NCI-H1092 treated with DMSO at 0.1 percent for 48 hours (cell line): Measurements from ENCODE around the gene TMEM117.
"Not testable (repeated sequence)": the region's sequence is repeated elsewhere in the genome, so short reads cannot be mapped to it uniquely, and the experiment has no call there.

ENCODE experiments used
- DNase-seq: peaks from one replicate; lab custom pipeline; 2025; lab: John Stamatoyannopoulos, UW

TMEM117 gene

DNA sequence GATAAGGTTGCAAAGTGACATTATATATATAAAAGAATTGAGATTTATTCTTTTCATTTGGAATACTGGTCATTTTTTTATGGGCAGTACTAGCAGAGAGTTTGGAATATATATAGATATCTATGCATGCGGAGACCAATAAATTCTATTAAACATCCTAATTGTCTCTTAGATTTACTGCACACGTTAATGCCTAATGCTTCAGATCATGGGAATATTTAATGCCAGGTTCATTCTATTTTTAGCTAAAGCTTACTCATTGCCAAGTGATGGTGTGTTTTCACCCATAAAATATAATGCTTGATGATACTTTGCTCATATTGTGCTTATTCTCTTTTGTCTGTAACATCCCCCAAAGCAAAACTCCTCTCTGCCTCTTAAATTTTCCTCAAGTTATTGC lies 264.4 kb downstream of the TMEM117 start:
- no peak for DNase-seq

DNA sequence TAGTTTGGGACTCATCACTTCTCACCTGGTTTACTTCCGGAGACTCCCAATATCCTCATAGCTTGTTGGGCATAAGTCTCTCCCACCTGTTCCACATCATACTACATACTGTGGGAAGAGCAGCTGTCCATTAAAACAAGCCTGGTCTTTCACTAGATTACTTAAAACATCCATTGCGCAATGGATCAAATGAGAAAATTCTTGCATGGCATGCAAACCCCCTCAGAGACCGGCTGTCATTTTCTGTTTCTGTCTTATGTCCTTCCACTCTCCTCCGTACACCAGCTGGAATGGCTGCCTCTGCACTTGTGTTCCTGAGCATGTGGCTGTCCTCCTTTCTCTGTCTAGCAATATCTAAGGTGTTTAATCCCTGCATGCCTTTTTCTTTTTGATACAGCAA lies 265.6 kb downstream of the TMEM117 start:
- no peak for DNase-seq

DNA sequence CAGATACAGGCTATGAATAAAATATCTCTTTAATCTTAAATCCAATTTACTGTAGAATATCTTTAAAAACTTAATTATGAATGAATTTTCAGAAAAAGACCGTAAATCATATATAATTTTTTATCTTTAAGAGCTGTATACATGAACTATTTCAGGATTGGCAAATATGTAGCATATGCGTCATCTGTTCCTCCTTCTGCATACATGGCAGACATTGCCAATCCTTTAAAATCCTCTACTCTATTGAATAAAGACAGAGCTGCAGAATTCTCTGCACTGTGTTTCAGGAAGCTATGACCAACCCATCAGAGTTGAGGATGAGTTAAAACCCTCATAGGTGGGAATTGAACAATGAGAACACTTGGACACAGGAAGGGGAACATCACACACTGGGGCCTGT lies 279.0 kb downstream of the TMEM117 start:
- no peak for DNase-seq

DNA sequence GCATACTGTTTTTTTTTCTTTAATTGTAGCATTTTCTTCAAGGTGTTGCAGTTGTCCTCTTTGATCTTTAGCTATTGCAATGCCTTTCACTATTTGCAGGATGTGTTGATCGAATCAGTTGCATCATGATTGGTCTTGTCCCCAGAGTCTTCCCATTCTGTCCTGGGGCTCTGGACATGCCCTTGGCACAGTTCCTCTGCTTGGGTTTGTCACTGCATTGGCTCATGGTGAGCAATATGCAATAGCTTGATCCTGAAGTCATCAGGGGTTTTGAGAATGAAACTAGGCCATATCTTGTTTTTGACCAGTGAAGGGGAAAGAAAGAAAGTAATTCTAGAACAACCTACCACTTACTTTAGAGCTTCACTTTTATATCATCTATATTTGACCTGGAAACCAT lies 281.5 kb downstream of the TMEM117 start:
- DNase-seq = no peak

DNA sequence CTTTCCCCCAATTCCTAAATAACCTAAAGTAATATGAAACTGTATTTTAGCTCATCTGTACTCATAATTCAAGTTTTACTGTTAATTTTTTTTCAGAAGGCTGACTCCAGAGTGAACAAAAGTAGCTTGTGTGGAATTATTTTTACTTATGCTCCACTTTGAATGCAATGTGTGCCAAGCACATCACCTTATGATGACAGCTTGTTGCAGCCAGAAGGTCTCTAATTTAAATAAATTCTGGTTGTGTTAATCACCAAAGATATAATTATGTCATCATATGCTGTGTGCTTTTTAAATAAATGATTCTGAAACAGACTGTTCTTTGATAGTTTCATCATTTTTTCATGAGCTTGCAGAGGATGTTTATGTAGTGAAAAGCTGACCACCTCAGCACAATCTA lies 283.1 kb downstream of the TMEM117 start:
- DNase-seq = no peak

DNA sequence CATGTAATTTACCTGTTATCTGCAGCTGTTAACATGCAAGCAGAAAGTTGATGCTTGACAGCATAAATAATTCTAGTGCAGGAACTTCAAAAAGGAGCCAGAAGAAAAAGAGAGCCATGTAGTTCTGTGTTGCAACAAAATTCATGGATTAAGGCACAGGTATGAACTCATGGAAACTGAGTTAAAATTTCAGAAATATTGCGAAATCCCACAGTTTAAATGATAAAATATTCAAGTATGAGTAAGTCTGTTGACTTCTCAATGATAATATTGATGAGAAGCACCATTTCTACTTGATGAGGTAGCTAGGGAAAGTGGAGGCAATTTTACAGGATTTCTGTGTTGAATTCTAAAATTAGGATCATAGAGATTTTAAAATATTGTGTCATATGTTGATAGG lies 290.9 kb downstream of the TMEM117 start:
- DNase-seq = no peak

DNA sequence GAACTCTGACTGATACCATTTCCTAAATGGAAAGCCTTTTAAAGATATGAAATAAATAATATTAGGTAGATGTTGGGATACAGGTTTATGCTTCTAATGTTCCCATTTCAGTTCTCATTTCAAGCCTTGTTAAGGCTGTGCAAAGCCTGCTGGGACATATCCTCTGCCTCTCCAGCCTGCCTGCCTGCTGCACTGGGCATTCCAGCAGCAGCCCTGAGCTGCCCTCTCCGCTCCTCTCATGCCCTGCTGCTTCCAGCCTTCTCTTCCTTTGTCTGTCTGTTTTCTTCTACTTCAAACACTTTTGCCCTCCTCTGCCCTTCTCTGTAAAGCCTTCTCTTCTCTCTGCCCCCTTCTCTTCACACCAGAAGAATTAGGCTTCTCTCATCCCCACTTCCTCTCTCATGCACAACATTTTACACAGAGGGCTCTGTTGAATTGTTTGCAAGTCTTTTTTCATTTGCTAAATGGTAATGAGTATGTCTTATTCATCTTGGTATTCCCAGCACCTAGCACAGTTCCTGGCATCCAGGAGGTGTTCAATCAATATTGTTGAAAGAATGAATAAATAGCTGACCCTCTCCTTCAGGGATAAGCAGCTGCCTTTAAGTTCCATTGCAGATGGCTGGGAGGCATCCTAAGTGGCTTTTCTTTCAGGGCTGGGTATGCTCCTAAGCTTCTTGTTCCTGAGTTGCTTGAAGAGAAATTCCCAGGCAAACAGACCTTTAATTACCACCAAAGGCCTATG lies 292.3 kb downstream of the TMEM117 start:
- DNase-seq = no peak

DNA sequence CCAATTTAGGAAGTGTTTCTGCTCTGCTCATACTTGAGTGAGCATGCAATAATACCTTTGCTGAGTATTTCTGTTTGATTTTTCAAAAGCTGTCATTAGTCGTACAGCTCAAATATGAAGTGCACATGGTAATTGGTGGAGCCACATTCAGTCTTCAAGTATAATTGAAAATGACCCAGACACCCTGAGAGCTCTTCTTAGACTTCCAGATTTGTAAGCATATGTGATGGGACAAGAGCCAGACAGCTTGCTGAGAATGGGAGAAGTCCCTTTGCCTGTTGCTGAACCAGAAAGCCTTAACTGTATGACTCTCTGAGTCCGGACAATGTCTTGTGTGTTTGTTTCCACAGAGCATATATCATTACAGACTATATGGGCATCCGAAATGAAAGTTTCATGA lies 307.3 kb downstream of the TMEM117 start:
- peak; percentile 15 for DNase-seq

DNA sequence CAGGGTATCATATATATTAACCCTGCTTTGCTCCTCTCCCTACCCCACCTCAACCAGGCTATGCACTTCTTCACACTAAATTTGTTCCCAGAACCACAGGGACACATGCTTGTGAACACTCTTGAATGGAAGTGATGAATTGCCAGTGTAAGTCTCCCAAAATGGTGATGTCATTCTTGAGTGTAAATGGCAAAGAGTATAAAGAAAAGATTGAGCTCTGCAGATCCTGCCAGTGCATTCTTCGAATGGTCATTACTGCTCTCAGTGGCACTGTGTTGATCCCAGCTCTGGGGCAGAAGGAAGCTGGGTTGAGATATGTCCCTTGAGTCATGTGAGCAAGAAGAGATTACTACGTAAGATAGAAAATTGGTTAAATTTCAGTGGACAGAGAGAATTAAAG lies 313.1 kb downstream of the TMEM117 start:
- no peak for DNase-seq

DNA sequence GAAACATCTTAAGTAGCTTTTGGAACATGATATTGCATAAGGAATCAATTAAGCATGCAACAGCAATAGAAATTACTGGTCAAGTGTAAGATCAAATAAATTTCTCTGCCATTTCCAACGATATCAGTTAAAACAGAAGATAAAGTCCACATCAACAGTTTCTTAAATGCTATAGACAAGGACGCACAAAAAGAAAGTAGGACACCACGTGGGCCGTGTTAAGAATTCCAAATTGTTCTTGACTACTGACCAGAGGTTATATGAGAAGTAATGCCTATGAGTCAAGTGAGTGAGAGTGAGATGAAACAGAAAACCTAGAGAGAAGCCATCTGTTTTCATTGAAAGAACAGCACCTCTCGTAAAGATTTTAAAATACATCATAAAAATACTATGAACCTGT lies 318.2 kb downstream of the TMEM117 start:
- DNase-seq = no peak

DNA sequence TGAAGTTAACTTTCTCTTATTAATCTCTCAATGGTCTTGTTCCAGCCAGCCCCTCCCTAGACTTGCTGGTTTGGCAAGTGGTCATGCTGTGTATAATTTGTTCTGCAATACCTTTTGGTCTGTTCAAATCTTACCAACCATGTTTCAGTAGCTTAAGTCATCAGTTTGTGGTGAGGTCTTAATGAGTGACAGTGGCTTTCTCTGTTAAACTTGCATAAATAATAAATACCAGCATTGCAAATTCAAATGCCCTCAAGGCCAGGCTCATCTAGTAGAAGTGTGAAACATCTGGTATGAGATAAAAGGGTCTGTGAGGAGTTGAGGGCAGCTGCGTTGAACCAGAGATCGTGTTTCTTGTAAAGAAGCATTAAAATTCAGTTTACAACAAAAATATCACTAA lies 319.5 kb downstream of the TMEM117 start:
- no peak for DNase-seq

DNA sequence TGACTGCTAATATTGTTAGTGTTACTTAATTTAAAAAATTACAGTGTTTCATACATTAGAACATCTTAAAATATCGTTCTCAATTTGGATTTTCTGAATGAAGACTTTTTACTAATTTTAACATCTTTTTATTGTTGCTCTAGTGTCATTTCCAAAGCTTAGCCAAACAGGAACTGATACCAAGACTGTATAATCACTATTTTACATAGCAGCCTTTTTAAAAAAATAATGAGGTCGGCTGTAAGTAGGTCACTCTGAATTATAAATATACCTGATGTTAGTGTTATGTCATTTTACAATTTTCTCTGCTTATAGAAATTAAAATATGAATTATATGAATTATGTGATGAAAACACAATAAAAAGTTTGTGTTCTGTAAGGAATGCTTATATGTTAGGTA lies 321.5 kb downstream of the TMEM117 start:
- DNase-seq = no peak

DNA sequence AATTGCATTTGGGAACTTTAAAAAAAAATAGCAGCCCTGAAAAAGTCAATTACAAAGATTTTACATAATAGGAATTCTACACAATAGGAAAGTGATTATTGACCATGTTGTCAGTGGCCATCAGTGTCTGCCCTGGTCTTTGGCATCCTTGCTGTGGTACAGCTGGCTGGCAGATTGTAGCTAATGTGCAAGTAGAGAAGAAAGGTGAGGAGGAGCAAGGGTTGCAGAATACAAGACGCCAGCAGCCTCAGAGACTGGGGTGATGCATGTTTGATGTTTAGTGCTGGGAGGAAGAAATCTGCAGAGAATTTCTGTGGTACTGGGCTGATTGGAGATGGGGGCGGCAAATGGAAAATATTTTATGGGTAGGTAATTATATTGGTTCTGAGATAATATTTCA lies 322.9 kb downstream of the TMEM117 start:
- peak; percentile 33 for DNase-seq

DNA sequence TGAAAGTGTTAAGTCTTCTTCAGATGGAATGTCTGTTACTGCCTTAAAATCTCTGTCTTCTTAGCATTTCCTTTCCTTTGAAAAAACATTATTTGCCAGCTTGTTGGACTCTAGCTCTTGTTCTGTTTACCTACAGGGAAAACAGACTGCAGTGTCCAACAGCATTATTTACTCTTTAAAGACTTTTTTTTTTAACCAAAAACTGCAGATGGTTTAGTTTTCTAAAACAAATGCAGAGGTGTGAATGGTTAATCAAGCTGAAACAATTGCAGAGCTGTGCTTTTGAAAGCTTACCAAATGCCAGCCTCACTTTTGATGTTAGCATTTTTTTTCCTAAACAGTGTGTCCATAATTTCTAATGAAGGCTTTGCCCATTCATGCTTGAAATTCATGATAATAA lies 323.3 kb downstream of the TMEM117 start:
- DNase-seq = no peak

DNA sequence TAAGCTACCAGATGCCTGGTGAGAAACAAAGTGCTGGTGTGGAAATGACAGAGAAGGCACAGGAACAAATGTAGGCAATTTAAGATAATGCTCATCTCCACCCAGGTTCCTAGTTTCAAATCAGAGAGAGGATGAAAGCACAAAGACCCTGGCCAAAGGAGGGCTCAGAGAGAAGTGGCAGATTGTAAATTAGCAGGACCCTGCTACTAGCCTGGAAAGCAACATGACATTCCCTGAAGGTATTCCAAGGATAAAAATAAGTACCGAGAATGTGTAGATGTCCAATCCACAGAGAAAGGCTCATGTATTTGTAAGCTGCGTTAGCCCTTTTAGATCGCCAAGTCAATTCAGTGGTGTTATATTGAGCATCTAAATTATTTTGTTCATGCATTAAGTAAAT lies 324.0 kb downstream of the TMEM117 start:
- DNase-seq = no peak

DNA sequence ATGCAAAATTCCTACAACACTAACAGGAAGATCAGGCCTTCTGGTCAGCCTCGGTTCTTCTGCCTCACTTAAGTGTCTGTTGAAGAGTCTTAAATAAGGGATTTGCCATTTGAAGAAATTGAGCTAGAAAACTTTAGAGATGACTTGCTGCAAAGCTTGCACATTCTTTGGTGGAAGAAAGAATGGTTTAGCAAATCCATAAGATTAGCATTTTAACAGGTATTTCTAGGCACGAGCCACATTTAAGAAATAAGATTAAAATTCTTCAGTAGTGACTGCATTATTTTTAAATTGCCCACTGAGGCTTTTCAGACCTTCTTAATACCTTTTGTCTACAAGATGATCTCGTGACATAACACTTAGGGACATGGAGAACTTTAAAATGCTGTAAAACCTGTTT lies 327.1 kb downstream of the TMEM117 start:
- no peak for DNase-seq

DNA sequence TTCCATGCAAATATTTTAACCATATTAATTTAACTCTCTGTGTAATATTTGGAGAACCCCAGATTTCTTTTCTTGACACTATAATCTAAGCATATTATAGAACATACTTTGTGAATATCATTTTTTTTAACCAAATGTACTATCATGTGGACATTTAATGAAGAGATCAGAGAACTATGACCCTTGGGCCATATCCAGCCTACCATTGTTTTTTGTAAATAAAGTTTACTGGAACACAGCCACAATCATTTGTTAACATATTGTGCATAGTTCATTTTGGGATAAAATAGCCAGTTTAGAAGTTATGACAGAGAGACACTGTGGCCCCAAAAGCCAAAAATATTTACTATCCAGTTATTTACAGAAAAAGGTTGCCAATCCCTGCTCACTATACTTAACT lies 338.2 kb downstream of the TMEM117 start:
- DNase-seq = no peak

DNA sequence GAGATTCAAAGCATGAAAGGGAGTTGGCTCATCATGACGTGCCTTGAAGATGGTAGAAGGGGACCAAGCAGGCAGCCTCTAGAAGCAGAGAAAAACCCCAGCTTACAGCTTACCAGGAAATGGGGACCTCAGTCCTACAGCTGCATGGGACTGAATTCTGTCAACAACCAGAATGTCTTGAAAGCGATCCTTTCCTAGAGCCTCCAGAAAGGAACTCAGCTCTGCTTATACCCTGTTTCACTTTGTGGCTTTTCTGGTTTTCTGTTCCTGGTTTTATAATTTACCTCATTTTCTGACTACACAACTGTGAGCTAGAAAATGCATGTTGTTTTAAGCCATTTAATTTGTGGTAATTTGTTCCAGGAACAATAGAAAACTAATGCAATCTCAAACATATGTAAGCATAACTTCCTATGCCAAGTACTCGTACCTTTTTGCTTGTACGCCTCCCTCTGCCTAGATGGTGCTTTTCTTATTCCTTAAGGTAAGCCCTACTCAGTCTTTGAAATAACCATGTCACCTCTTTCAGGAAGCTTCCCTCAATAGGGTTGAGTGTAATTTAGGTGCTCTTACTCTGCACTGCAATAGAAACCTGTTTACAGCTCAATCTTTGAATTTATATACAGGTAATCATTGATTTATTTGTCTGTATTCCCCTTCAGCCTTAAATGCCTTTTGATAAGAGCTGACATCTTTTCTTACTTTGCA lies 348.8 kb downstream of the TMEM117 start:
- DNase-seq = no peak

DNA sequence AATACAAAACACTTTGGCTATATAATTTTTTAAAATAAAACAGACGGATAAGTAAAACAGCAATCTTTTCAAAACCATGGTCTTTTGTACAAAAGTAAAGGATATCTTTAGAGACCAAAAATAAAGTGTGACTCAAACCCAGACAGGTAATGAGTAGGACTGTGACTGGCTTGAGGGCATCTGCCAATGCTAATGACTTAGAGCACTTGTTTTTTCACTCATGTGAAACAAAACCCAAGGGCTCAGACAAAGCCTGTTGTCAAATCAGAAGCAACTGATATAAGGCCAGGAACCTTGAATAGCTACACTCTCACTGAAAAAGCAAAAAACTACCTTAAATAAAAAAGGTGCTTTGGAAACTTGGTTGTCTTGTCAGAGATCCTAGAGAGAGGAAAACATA lies 357.4 kb downstream of the TMEM117 start:
- DNase-seq = no peak

DNA sequence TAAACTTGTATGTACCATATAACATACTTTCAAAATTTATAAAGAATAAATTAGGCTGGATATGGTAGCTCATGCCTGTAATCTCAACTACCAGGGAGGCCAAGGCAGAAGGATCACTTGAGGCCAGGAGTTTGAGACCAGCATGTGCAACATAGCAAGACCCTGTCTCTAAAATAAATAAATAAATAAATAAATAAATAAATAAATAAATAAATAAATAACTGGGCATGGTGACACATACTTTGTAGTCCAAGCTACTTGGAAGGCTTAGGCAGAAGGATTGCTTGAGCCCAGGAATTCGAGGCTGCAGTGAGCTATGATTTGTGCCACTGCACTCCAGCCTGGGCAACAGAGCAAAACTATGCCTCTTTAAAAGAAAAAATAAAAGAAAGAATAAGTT lies 359.8 kb downstream of the TMEM117 start:
- not testable (repeated sequence) for DNase-seq

DNA sequence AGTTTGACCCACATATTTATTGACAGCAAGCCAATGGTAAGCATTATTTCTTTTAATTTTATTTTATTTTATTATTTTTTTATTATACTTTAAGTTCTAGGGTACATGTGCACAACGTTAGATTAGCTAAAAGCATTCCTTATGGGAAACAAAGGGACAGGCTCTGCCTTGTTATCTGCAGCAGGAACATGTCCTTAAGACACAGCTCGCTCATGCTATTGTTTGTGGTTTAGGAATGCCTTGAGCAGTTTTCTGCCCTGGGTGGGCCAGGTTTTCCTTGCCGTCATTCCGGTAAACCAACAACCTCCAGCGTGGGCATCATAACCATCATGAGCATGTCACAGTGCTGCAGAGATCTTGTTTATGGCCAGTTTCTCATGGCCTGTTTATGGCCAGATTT lies 370.2 kb downstream of the TMEM117 start:
- DNase-seq = no peak

DNA sequence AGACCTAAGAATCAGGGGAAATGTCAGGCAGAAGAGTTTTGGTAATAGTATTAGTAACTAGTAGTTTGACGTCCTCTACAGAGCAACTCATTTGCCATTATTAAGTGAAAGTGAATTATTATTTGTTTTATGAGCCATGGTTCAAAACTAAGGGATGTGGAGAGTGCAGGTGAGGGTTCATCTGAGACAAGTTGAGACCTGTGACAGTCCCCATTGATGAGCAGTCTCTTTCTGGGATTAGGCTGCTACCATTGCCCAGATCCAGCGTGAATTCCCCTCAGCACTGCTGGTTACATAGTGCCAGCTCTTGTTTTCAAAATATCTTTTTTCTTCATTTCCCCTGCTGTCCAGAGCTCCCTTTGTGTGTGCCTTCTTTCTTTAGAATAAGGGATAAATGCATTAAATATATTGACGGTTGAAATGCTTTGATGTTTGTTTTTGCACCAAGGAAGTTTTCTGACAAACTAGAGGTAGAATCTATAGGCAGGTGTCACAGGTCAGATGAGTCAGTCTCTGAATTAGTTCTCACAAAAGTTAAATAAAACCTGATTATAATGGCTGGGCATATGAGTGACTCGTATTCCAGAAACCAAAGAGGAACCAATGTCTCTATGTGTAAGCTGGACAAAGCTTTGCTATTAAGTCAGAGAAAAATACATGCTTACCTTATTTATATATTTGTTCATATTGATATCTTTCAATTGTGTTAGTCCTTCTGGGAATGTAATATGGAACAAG lies 381.4 kb downstream of the TMEM117 start:
- no peak for DNase-seq

DNA sequence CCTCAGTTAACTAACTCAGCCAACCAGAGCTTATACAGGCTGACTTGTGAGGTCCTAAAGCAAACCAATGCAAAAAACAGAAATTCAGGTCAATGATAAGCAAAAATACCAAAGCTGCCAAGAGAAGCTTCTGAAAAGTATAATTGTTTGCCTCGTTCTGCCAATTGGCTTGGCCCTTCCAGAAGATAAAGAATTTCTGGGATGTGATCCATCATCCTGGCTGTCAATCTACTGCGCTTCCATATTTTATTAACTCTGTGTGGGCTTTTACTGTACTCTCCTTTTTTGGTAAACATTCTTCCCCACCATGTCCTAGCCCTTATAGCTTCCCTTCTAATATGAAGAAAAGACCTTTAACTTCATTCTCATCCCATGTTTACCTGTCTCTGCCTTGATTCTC lies 387.9 kb downstream of the TMEM117 start:
- DNase-seq = no peak
